NB4 (cell line): ENCODE data around the gene RCC1.

Source experiments
- MYC ChIP-seq: IDR thresholded peaks from 2 replicates; pipeline ENCODE4 v1.6.1; 2011; ENCODE audit warnings: low read depth, low read length
- POLR2A ChIP-seq: IDR thresholded peaks from 2 replicates; pipeline ENCODE4 v1.6.1; 2011; ENCODE audit warnings: mild to moderate bottlenecking; ENCODE audit not compliant: insufficient read length; ENCODE audit errors: extremely low read depth
- TF ChIP-seq, protein P1 (sequence below): IDR thresholded peaks from one replicate; pipeline ENCODE4 v1.5.1; 2012; ENCODE audit warnings: low read depth, low read length

DNA sequence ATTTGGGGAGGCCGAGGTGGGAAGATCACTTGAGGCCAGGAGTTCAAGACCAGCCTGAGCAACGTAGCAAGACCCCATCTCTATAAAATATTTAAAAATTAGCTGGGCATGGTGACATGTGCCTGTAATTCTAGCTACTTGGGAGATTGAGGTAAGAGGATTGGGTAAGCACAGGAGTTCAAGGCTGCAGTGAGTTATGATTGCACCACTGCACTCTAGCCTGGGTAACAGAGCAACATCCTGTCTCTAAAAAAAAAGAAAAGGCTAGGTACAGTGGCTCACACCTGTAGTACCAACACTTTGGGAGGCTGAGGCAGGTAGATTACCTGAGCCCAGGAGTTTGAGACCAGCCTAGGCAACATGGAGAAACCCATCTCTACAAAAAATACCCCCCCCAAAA lies 35.7 kb upstream of the RCC1 start:
- TF ChIP-seq POLR2A: no peak
- TF ChIP-seq, protein P1, sequence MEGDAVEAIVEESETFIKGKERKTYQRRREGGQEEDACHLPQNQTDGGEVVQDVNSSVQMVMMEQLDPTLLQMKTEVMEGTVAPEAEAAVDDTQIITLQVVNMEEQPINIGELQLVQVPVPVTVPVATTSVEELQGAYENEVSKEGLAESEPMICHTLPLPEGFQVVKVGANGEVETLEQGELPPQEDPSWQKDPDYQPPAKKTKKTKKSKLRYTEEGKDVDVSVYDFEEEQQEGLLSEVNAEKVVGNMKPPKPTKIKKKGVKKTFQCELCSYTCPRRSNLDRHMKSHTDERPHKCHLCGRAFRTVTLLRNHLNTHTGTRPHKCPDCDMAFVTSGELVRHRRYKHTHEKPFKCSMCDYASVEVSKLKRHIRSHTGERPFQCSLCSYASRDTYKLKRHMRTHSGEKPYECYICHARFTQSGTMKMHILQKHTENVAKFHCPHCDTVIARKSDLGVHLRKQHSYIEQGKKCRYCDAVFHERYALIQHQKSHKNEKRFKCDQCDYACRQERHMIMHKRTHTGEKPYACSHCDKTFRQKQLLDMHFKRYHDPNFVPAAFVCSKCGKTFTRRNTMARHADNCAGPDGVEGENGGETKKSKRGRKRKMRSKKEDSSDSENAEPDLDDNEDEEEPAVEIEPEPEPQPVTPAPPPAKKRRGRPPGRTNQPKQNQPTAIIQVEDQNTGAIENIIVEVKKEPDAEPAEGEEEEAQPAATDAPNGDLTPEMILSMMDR: no peak
- TF ChIP-seq MYC: no peak
